HG02943 (cell line): Measurements from ENCODE around the gene MUC5B.
"Not testable (repeated sequence)": the region's sequence is repeated elsewhere in the genome, so short reads cannot be mapped to it uniquely, and the experiment has no call there.

Experiments
- ATAC-seq: cut with Tn5 transposase; IDR thresholded peaks from one replicate; pipeline ENCODE4 v1.9.1; 2021; ENCODE audit warnings: mild to moderate bottlenecking, low read depth, moderate library complexity; ENCODE audit not compliant: unreplicated experiment

The MUC5B gene

GRCh38 chr11:1222491-1223345, at the start of gene MUC5B:
Gene MUC5B (plus strand): TSS chr11:1223066. CDS start chr11:1223124, 58 bp downstream.
- ATAC-seq: no peak

GRCh38 chr11:1173396-1173795, 49.5 kb upstream of the MUC5B start:
- ATAC-seq: not testable (repeated sequence)

GRCh38 chr11:1174441-1175370, 48.2 kb upstream of the MUC5B start:
- ATAC-seq: no peak

GRCh38 chr11:1175461-1176223, 47.2 kb upstream of the MUC5B start:
- ATAC-seq: no peak

GRCh38 chr11:1176224-1177019, 46.4 kb upstream of the MUC5B start:
- no peak for ATAC-seq

- ATAC-seq: no peak
Measured at GRCh38 chr11:1177020-1177770, 45.7 kb upstream of the MUC5B start.

GRCh38 chr11:1177771-1178090, 45.1 kb upstream of the MUC5B start:
- no peak for ATAC-seq

- no peak for ATAC-seq
Measured at GRCh38 chr11:1178201-1178885, 44.5 kb upstream of the MUC5B start.

GRCh38 chr11:1178906-1179305, 44.0 kb upstream of the MUC5B start:
- ATAC-seq: no peak

- no peak for ATAC-seq
Measured at GRCh38 chr11:1179641-1180040, 43.2 kb upstream of the MUC5B start.

GRCh38 chr11:1180171-1180570, 42.7 kb upstream of the MUC5B start:
- ATAC-seq: no peak

- no peak for ATAC-seq
Measured at GRCh38 chr11:1180947-1181391, 41.9 kb upstream of the MUC5B start.

GRCh38 chr11:1181420-1181819, 41.4 kb upstream of the MUC5B start:
- ATAC-seq: no peak

GRCh38 chr11:1181853-1182535, 40.9 kb upstream of the MUC5B start:
- no peak for ATAC-seq

GRCh38 chr11:1184139-1184538, 38.7 kb upstream of the MUC5B start:
- ATAC-seq: not testable (repeated sequence)

- not testable (repeated sequence) for ATAC-seq
Measured at GRCh38 chr11:1188451-1189130, 34.3 kb upstream of the MUC5B start.

GRCh38 chr11:1189816-1190215, 33.0 kb upstream of the MUC5B start:
- not testable (repeated sequence) for ATAC-seq
